K562 (cell line): Measurements from ENCODE around the gene GAD1. TPM values are rescaled to one million over a fixed set of nuclear protein-coding genes. Genes with fewer than 3 reads are reported as not detected.

Source experiments
- ATAC-seq: fragments of 200-7000 bp; cut with Tn5 transposase; 3 replicates; pipeline ENCODE4 v1.9.1; 2020; ENCODE audit warnings: moderate library complexity
- Bru-seq: library from RNA; stranded (reverse); fragments of 400-500 nt; gene quantifications from one replicate; lab custom pipeline; 2021; lab: Mats Ljungman, UMichigan
- BruChase-seq, 2 experiments: library from RNA; stranded (reverse); fragments of 400-500 nt; gene quantifications; one replicate each; lab custom pipeline; 2021; lab: Mats Ljungman, UMichigan
- BruUV-seq: library from RNA; stranded (reverse); fragments of 400-500 nt; replicated peaks from 2 replicates; lab custom pipeline; 2021; lab: Mats Ljungman, UMichigan
- CTCF ChIA-PET: fragments of 300-600 bp; formaldehyde crosslinking; extraction: SDS; loops from one replicate; lab custom pipeline; 2021; ENCODE audit warnings: low intra/inter-chr PET ratio; lab: Yijun Ruan, JAX
- POLR2A ChIA-PET: fragments of 300-600, 350-650 bp; sonication (Branson Sonifier 250); formaldehyde crosslinking; extraction: SDS; loops from one replicate; lab custom pipeline; 2021; ENCODE audit warnings: antibody characterized with exemption, inconsistent platforms; lab: Yijun Ruan, JAX
- DNase-seq, 4 experiments: peaks; one replicate each; pipeline versions ENCODE4 v3.0.0 to v3.0.0-alpha.2; 2011 to 2018; ENCODE audit warnings: low spot score in 3 of 4, mixed read lengths in 3 of 4; ENCODE audit errors: extremely low read depth in 1 of 4
- FAIRE-seq: peaks from 2 replicates; lab custom pipeline; 2011; peaks lifted over from hg19 to GRCh38; lab: Jason Lieb, UNC
- H2AFZ ChIP-seq: 2 replicates; pipeline ENCODE4 v1.6.0; 2011; ENCODE audit warnings: low read depth, low read length, control low read depth, inconsistent platforms
- H3K27ac ChIP-seq: fragments of 200-600 bp; 3 replicates; pipeline ENCODE4 v1.8.0; 2011; ENCODE audit warnings: low read depth, mild to moderate bottlenecking, control low read depth, inconsistent platforms, low read length, moderate library complexity, mixed read lengths; ENCODE audit errors: extremely low read depth
- H3K27me3 ChIP-seq, 2 experiments: fragments of 300-600 bp in 1 of 2; 2 replicates in 1 of 2; 3 replicates in 1 of 2; pipeline versions ENCODE4 v1.6.0 to v1.8.0; 2011; ENCODE audit warnings: inconsistent platforms in 2 of 2, low read length in 2 of 2, mild to moderate bottlenecking in 1 of 2, mixed read lengths in 1 of 2, moderate library complexity in 1 of 2; ENCODE audit not compliant: control insufficient read depth in 2 of 2, insufficient read depth in 2 of 2
- H3K36me3 ChIP-seq: fragments of 300-600 bp; 3 replicates; pipeline ENCODE4 v1.8.0; 2011; ENCODE audit warnings: mild to moderate bottlenecking, low read length, inconsistent platforms; ENCODE audit not compliant: control insufficient read depth, insufficient read depth
- H3K4me1 ChIP-seq, 2 experiments: fragments of 200-600 bp in 1 of 2; replicated peaks in 1 of 2; 2 replicates in 1 of 2; 3 replicates in 1 of 2; pipeline versions ENCODE4 v1.5.1 to v1.8.0; 2011; ENCODE audit warnings: inconsistent platforms in 2 of 2, low read length in 2 of 2, mild to moderate bottlenecking in 1 of 2, mixed read lengths in 1 of 2, moderate library complexity in 1 of 2; ENCODE audit not compliant: control insufficient read depth in 2 of 2, insufficient read depth in 2 of 2
- H3K4me2 ChIP-seq: 2 replicates; pipeline ENCODE4 v1.6.1; 2011; ENCODE audit warnings: low read length, control low read depth, inconsistent platforms, mixed read lengths; ENCODE audit not compliant: insufficient read depth
- H3K4me3 ChIP-seq: fragments of 200-600 bp; sonication (generic), shearing (Covaris generic); 2 replicates; pipeline ENCODE4 v1.5.1; 2016; ENCODE audit warnings: control low read depth, inconsistent platforms
- H3K79me2 ChIP-seq: fragments of 200-600 bp; 3 replicates; pipeline ENCODE4 v1.8.0; 2011; ENCODE audit warnings: low read length, inconsistent platforms; ENCODE audit not compliant: control insufficient read depth, insufficient read depth
- H3K9ac ChIP-seq, 2 experiments: 2 replicates each; pipeline versions ENCODE4 v1.6.0 to v1.6.1; 2011; ENCODE audit warnings: low read depth in 2 of 2, low read length in 2 of 2, control low read depth in 1 of 2, inconsistent platforms in 1 of 2, mild to moderate bottlenecking in 1 of 2, mixed read lengths in 1 of 2; ENCODE audit not compliant: insufficient read depth in 1 of 2
- H3K9me1 ChIP-seq: one replicate; pipeline ENCODE4 v1.6.0; 2011; ENCODE audit warnings: inconsistent platforms, mild to moderate bottlenecking, low read length, moderate library complexity; ENCODE audit not compliant: control insufficient read depth, insufficient read depth
- H3K9me3 ChIP-seq: replicated peaks from 2 replicates; pipeline ENCODE4 v1.5.1; 2011; ENCODE audit warnings: low read depth, low read length, inconsistent platforms; ENCODE audit not compliant: control insufficient read depth, insufficient read depth
- H4K20me1 ChIP-seq: replicated peaks from 2 replicates; pipeline ENCODE4 v1.6.1; 2011; ENCODE audit warnings: low read length, inconsistent platforms, mixed read lengths; ENCODE audit not compliant: control insufficient read depth, insufficient read depth
- DPF2 ChIP-seq: fragments of 450-650 bp; IDR thresholded peaks from 2 replicates; pipeline ENCODE4 v1.6.1; 2016
- MAZ ChIP-seq, 2 experiments: fragments of 450-650 bp in 1 of 2; sonication (generic) in 1 of 2; formaldehyde crosslinking; IDR thresholded peaks in 1 of 2; conservative IDR thresholded peaks in 1 of 2; 2 replicates each; pipeline versions ENCODE4 v1.4.0 to v1.5.0; 2020; ENCODE audit warnings: mild to moderate bottlenecking in 1 of 2, missing genetic modification reagents in 1 of 2
- NR1H2 ChIP-seq: sonication (generic); formaldehyde crosslinking; IDR thresholded peaks from 2 replicates; pipeline ENCODE4 v1.4.0; 2020; ENCODE audit warnings: mild to moderate bottlenecking, missing genetic modification reagents
- RBBP5 ChIP-seq: fragments of 200-600 bp; sonication (generic); IDR thresholded peaks from 2 replicates; pipeline ENCODE4 v1.6.1; 2012; ENCODE audit warnings: borderline replicate concordance, mild to moderate bottlenecking, low read length, control low read depth, inconsistent platforms; ENCODE audit not compliant: insufficient read depth, poor library complexity, severe bottlenecking
- TEAD4 ChIP-seq, 2 experiments: sonication (generic) in 1 of 2; formaldehyde crosslinking in 1 of 2; IDR thresholded peaks; 2 replicates each; pipeline versions ENCODE4 v1.6.1 to v1.8.0; 2012 to 2022; ENCODE audit warnings: borderline replicate concordance in 1 of 2, inconsistent platforms in 1 of 2, low read length in 1 of 2, mild to moderate bottlenecking in 1 of 2, missing genetic modification reagents in 1 of 2
- TRIM24 ChIP-seq, 2 experiments: fragments of 450-650 bp; IDR thresholded peaks; 2 replicates each; pipeline ENCODE4 v1.6.1; 2016
- ZC3H4 ChIP-seq: sonication (generic); formaldehyde crosslinking; IDR thresholded peaks from 2 replicates; pipeline ENCODE4 v1.9.0; 2021; ENCODE audit warnings: missing genetic modification reagents, borderline replicate concordance
- ZNF398 ChIP-seq: fragments of 250-450 bp; sonication (Bioruptor Pico); IDR thresholded peaks from 2 replicates; pipeline ENCODE4 v1.8.0; 2021; ENCODE audit warnings: moderate library complexity, mild to moderate bottlenecking, inconsistent platforms
- WGBS: fragments of 100-300 bp; shearing (Covaris generic); methylation state at CpG from one replicate; pipeline ENCODE4 v1.1.6; 2016; ENCODE audit warnings: low coverage, mixed read lengths; ENCODE audit not compliant: insufficient coverage; ENCODE audit errors: missing lambda C conversion rate; 5-methylcytosine and 5-hydroxymethylcytosine counted together
- in situ Hi-C: fragments of 300-500 bp; cut with MboI; formaldehyde crosslinking; loops from 4 replicates; pipeline ENCODE4 v1.15.0; 2018; ENCODE audit warnings: inconsistent platforms, mixed read lengths
- intact Hi-C: fragments of 100-400 bp; cut with micrococcal nuclease; formaldehyde crosslinking; loops from 2 replicates; pipeline ENCODE4 v1.14.2; 2022
- long read RNA-seq, 3 experiments: library from polyadenylated mRNA in 2 of 3; library from RNA in 1 of 3; unstranded in 2 of 3; stranded (forward) in 1 of 3; transcript quantifications; one replicate each; pipeline ENCODE4 v2.0.0, GENCODE V29; 2019 to 2022
- polyA minus RNA-seq, 3 experiments: library from RNA; depleted of rRNA, polyadenylated mRNA; stranded (reverse); fragments of >200 nt; gene quantifications; 2 replicates each; pipeline ENCODE4 v1.2.3, GENCODE V29; 2011
- polyA plus RNA-seq, 8 experiments: library from polyadenylated mRNA; depleted of rRNA in 4 of 8; stranded (reverse) in 5 of 8; unstranded in 3 of 8; fragments of >200 nt; fragmentation: Nextera tagmentation in 2 of 8; fragmentation: Illumina TruSeq in 1 of 8; extraction: Ambion mirVana in 2 of 8; extraction: Trizol in 1 of 8; gene quantifications; 2 replicates each; pipeline versions ENCODE4 v1.2.1 to v1.2.3, GENCODE V29; 2011 to 2014; ENCODE audit warnings: inconsistent platforms in 1 of 8, missing spikeins in 1 of 8
- total RNA-seq, 7 experiments: library from RNA; depleted of rRNA in 6 of 7; stranded (reverse); fragments of >200 nt in 6 of 7; fragmentation: Illumina TruSeq in 2 of 7; extraction: Trizol in 2 of 7; gene quantifications; 2 replicates each; pipeline versions ENCODE4 v1.2.1 to v1.2.3, GENCODE V29; 2011 to 2021; ENCODE audit warnings: low replicate concordance in 1 of 7
- TF ChIP-seq, protein P1 (sequence below): fragments of 250-450 bp; sonication (Bioruptor Pico); IDR thresholded peaks from 2 replicates; pipeline ENCODE4 v1.8.0; 2021; ENCODE audit warnings: mild to moderate bottlenecking, moderate library complexity

Gene GAD1
- total RNA-seq (2011; cell fraction: chromatin; rRNA removed; ENCODE audit: low replicate concordance) = 24.1 and 26.9 TPM in 2 replicates
- total RNA-seq (2011; cell fraction: nucleolus; rRNA removed) = 7.4 and 9.5 TPM in 2 replicates
- 8.8 and 21.6 TPM in 2 replicates for total RNA-seq (2011; cell fraction: nucleoplasm; rRNA removed)
- total RNA-seq (2014; rRNA removed) (22.0 and 29.1 TPM in 2 replicates), total RNA-seq (2014; rRNA removed; fragmentation: Illumina TruSeq; extraction: Trizol) (10.9 and 11.7 TPM in 2 replicates), total RNA-seq (2015; rRNA removed; fragmentation: Illumina TruSeq; extraction: Trizol) (16.8 and 17.6 TPM in 2 replicates), total RNA-seq (2021) (14.5 and 15.7 TPM in 2 replicates), polyA plus RNA-seq (2011; rRNA removed) (11.7 and 26.2 TPM in 2 replicates), polyA plus RNA-seq (2014; fragmentation: Illumina TruSeq; extraction: Trizol) (9.8 and 15.0 TPM in 2 replicates), polyA plus RNA-seq (2014; fragmentation: Nextera tagmentation; extraction: Ambion mirVana) (1 to 10 TPM; 2.7 to 3.9 TPM), polyA plus RNA-seq (2014; rRNA removed) (20.8 and 24.1 TPM in 2 replicates), polyA minus RNA-seq (2011; rRNA and poly(A)+ RNA removed) (5.3 and 14.2 TPM in 2 replicates), Bru-seq, nascent RNA (percentile 54 among the genes with signal in this experiment), BruChase-seq, experiment 1, labeled RNA remaining after a 2-hour chase (percentile 49 among the genes with signal in this experiment), BruChase-seq, experiment 2, labeled RNA remaining after a 6-hour chase (percentile 55 among the genes with signal in this experiment)
- polyA plus RNA-seq (2011; cell fraction: cytosol; rRNA removed) = 10.0 and 35.0 TPM in 2 replicates
- polyA plus RNA-seq (2011; cell fraction: nucleus; rRNA removed) = 30.8 and 75.5 TPM in 2 replicates
- polyA plus RNA-seq (2012) = 26.2 and 30.3 TPM in 2 replicates
- 7.2 and 12.0 TPM in 2 replicates for polyA minus RNA-seq (2011; cell fraction: cytosol; rRNA and poly(A)+ RNA removed)
- 15.6 and 21.4 TPM in 2 replicates for polyA minus RNA-seq (2011; cell fraction: nucleus; rRNA and poly(A)+ RNA removed)
- long read RNA-seq, experiment 1, transcript GAD1-201 (7 exons, 1,029 nt) = major isoform, 6 of 8 reads
- long read RNA-seq, experiment 1, partial matches to known transcripts = 2 of 8 reads
- long read RNA-seq, experiment 1, other reads (novel, unspliced or antisense) = 0 of 8 reads
- long read RNA-seq, experiment 2, transcript GAD1-201 (7 exons, 1,029 nt) = major isoform, 9 of 11 reads
- long read RNA-seq, experiment 2, partial matches to known transcripts = 1 of 11 reads
- long read RNA-seq, experiment 2, other reads (novel, unspliced or antisense) = 1 of 11 reads
- long read RNA-seq, experiment 3, partial matches to known transcripts = 0 of 3 reads
- long read RNA-seq, experiment 3, other reads (novel, unspliced or antisense) = 1 of 3 reads

- H3K9ac ChIP-seq = peak within 1 kb of the TSS; percentile 38 to 90; a peak in 3 of 4 replicates
- TF ChIP-seq TRIM24 (IDR thresholded peaks at IDR 0.05) (0 out of 4 replicates have a peak, but pooled peaks of 1 of the 2 experiments have one; percentile 10), ZNF398 (no peak), NR1H2 (CRISPR knock-in tag) (no peak), MAZ (CRISPR knock-in tag; conservative IDR thresholded peaks at IDR 0.05 in 1 of 2, IDR thresholded peaks at IDR 0.05 in 1 of 2) (peak; percentile 47 to 80; a peak in 3 of 4 replicates), DPF2 (no peak), TEAD4 (IDR thresholded peaks at IDR 0.05; ENCODE audit: low read length) (no peak; the same call in 1 of the 2 replicates), TEAD4 (CRISPR knock-in tag; IDR thresholded peaks at IDR 0.05; ENCODE audit: borderline replicate concordance) (no peak), RBBP5 (peak; percentile 49), ZC3H4 (CRISPR knock-in tag) (no peak)
- TF ChIP-seq, protein P1, sequence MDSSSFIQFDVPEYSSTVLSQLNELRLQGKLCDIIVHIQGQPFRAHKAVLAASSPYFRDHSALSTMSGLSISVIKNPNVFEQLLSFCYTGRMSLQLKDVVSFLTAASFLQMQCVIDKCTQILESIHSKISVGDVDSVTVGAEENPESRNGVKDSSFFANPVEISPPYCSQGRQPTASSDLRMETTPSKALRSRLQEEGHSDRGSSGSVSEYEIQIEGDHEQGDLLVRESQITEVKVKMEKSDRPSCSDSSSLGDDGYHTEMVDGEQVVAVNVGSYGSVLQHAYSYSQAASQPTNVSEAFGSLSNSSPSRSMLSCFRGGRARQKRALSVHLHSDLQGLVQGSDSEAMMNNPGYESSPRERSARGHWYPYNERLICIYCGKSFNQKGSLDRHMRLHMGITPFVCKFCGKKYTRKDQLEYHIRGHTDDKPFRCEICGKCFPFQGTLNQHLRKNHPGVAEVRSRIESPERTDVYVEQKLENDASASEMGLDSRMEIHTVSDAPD (CRISPR knock-in tag) = no peak
Measured at GRCh38 chr2:170816504-170817092, at the start of gene GAD1. GAD1 (plus strand) TSS chr2:170816887; CDS start chr2:170818592, 1,705 bp downstream.

More at GRCh38 chr2:170816504-170817092, at the start of gene GAD1:
- H3K9me3 ChIP-seq = no peaks in the 10 kb centered on the region
- H3K27ac ChIP-seq = no peak within 1 kb of the TSS
- peak; percentile 71 for FAIRE-seq
- no peaks in the 10 kb centered on the region for H3K9me1 ChIP-seq
- peak; percentile 84 for ATAC-seq
- ChIA-PET POLR2A (interaction anchor here (0.6 to 2.2 kb wide), 12 partner anchors 17 to 770 kb away, joined by 3 to 6 read pairs (median 3); partner anchors contain the start of gene GORASP2), CTCF (interaction anchor here (0.6 to 2.5 kb wide), 15 partner anchors 51 to 993 kb away, joined by 3 to 28 read pairs (median 5); no protein-coding TSS in a partner anchor)
- intact Hi-C loops = loop anchor here (2.0 to 10.0 kb wide), 2 partner anchors 56 to 292 kb away; no protein-coding TSS in a partner anchor
- in situ Hi-C loops = loop anchor here (10.0 to 25.0 kb wide), 2 partner anchors 452 to 879 kb away; no protein-coding TSS in a partner anchor
- H3K4me1 ChIP-seq = peaks cover 6 to 51% of the 10 kb centered on the region in 2 experiments
- peak within 1 kb of the TSS; percentile 86 for H3K4me2 ChIP-seq
- DNase-seq = peak; percentile 86 to 87 (median 87)
- no peaks in the 10 kb centered on the region for H4K20me1 ChIP-seq
- under 1% methylated on average over 44 of the region's 49 CpGs for WGBS
- H3K36me3 ChIP-seq = no peaks in the 10 kb centered on the region
- no peaks in the 10 kb centered on the region; the same call in 2 of the 3 replicates for H3K79me2 ChIP-seq
- H3K27me3 ChIP-seq = peaks cover 0 to 7% of the 10 kb centered on the region in 2 experiments; a peak in 1 of 5 replicates
- H2AFZ ChIP-seq = peak within 1 kb of the TSS; percentile 91
- BruUV-seq = no TSS peak
- peak within 1 kb of the TSS; percentile 39 for H3K4me3 ChIP-seq
